GM18505 (cell line): ENCODE data around the gene NOTCH1.

Experiments
- ATAC-seq: cut with Tn5 transposase; IDR thresholded peaks from one replicate; pipeline ENCODE4 v1.9.1; 2021; ENCODE audit not compliant: unreplicated experiment
- POLR2A ChIP-seq: IDR thresholded peaks from 4 replicates; pipeline ENCODE4 v1.6.1; 2011; ENCODE audit warnings: borderline replicate concordance; ENCODE audit not compliant: insufficient read depth, insufficient read length; ENCODE audit errors: extremely low read depth

NOTCH1 gene

GRCh38 chr9:136482793-136483588 is 62.9 kb downstream of the NOTCH1 start, which contains the start of gene SEC16A:
SEC16A (minus strand) TSS chr9:136483040; CDS start chr9:136477615, 5,425 bp downstream.
- TF ChIP-seq POLR2A = peak; percentile 90
- ATAC-seq = peak; percentile 54

GRCh38 chr9:136482046-136482792 is 63.6 kb downstream of the NOTCH1 start:
- ATAC-seq = no peak

GRCh38 chr9:136481558-136481957 is 64.3 kb downstream of the NOTCH1 start:
- ATAC-seq = no peak
- no peak for TF ChIP-seq POLR2A

More at GRCh38 chr9:136482046-136482792, 63.6 kb downstream of the NOTCH1 start:
- TF ChIP-seq POLR2A = no peak

DNA sequence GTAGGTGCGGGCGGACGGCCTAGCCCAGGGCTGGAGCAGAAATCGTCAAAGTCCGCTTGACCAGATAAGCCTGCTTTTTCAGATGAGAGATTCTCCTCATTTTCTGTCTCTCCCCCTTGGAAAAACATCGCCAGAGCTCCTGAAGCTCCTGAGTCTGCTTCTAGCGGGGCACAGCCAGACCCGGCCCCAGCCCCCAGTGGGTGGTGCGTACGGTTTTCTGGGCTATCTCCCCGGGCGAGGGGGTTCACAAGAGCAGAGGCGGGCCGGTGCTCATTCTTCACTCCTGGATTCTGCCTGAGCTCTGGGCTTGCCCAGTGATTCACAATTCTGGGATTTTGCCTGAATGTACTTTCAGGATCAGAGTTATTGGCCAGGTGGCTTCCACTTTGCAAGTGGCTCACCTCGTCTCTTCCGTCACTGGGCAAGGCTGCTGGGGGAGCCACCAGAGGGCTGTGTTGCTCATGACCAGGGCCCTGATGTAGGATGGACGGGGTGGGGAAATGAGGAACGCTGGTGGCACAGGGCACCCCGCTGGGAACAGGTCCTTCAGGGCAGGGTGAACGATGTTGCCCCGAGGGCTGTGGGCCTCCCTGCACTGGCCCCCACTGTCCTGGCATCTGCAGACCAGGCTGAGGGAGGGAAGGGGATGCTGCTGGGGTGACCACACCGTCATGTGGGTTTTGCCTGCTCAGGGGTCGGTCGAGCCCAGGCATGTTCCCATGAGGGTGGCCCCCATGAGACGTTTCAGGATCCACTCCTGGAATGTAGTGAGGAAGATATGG is 69.3 kb downstream of the NOTCH1 start:
- ATAC-seq = no peak
- TF ChIP-seq POLR2A = no peak

DNA sequence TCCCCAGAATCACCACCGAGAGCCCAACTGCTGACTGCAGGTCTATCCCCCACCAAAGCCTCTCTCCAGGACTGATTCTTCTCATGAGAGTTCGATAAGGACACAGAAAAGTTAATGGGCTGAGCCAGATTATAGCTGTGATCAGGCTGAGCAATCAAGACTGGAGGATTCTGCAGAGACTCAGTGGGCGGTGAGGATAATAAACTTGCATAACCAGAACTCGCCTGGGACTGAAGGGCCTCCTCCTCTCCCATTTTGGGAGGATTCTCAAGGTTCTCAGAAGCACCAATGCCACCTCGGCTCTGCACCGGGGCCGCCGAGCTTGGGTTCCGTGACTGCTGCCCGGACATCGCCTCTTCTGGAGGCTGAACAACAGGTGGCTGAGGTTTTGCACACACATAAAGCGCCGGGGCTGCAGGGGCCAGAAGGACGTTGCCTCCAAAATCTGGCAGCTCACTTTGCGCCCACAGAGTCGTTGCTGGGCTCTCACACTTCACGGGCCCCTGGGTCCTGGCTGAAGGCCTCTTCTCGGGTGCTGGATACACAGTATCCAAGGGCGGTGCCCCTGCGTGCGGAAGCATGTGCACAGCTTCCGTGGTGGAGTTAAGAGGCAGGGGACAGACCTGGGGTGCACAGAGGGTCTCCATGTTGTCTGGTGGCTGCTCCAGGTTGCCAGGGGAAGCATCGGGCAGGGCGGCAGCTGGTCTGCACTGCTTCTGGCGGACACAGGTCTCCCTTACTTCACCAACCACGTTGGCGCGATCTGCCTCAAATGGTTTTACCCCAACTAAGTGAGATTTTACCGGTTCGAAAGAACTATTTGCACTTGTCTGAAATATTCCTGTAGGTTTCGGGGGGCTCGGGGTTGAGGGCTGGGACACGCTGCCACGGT is 70.6 kb downstream of the NOTCH1 start:
- no peak for TF ChIP-seq POLR2A
- no peak for ATAC-seq

GRCh38 chr9:136474021-136474640 is 71.7 kb downstream of the NOTCH1 start:
- no peak for TF ChIP-seq POLR2A
- ATAC-seq = no peak

DNA sequence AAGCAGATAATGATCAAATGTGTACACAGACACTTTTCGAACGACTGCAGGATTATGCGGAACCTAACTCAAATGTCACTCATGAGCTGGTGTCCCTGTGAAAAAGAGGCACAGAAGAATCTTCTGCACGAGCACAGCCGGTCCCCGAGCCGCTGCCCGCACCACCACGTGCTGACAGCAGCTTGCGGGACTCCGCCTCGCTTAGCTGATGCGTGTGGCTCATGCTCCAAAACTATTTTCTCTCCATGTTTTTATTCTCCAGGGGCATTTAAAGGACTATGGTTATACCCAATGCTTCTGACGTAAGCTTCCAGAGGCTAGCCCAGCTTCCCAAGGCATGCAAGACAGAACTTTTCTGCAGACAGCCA is 72.5 kb downstream of the NOTCH1 start:
- no peak for TF ChIP-seq POLR2A
- no peak for ATAC-seq

DNA sequence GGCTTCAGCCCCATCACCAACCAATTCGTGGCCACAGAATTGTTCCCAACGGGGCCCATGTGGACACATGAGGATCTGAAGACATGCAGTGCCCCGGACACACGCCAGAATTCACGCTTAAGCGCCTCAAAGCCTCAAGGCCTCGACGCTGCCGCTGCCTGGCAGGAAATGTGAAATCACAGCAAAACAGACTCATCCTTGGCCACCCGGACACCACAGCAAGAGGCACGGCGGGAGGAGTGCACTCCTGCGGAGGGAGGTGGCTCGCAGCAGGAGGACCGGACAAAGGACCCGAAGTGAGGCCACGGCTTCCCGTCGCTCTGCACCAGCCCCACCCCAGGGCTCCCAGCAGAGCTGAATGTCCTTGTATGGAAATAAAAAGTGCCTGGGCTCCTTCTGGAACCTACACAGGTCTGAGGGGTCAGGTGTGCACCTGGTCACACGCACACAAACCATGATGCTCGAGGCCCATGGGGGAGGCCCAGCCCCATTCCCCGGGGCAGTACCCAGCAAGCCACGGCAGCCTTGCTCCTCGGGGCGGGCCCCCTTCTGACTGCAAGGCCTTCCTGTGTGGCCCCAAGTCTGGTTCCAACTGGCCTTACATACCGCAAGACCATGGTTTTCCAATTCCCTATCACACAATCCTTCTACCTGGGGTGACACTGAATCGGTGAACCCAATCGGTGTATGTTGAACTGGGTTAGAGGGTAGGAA is 73.1 kb downstream of the NOTCH1 start:
- no peak for TF ChIP-seq POLR2A
- ATAC-seq = no peak

- no peak for ATAC-seq
- no peak for TF ChIP-seq POLR2A
Observed at GRCh38 chr9:136471802-136472487, 73.9 kb downstream of the NOTCH1 start.

DNA sequence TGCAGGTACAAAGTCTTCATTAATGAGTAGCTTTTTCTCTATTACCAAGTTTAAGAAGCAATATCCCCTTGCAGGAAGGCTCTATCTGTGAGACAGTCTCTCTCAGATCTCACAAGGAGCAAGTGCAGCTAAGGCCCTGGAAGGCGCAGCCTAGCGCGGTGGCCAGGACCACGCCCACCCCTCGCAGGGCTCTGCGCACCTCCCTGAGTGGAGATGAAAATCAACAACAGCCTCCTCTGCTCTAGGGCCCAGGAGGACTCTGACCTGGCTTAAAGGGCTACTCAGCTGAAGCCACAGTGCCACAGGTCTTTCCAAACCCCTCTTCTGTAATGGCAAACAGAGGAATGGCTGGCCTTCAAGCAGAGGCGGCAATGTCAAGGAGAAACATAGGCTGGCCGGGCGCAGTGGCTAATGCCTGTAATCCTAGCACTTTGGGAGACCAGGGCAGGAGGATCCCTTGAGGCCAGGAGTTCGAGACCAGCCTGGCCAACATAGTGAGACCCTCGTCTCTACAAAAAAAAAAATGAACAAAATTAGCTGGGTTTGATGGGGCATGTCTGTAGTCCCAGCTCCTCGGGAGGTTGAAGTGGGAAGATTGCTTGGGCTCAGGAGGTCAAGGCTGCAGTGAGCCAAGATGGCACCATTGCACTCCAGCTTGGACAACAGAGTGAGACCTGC is 74.9 kb downstream of the NOTCH1 start:
- no peak for ATAC-seq
- no peak for TF ChIP-seq POLR2A

GRCh38 chr9:136470356-136470755 is 75.5 kb downstream of the NOTCH1 start:
- no peak for TF ChIP-seq POLR2A
- no peak for ATAC-seq

DNA sequence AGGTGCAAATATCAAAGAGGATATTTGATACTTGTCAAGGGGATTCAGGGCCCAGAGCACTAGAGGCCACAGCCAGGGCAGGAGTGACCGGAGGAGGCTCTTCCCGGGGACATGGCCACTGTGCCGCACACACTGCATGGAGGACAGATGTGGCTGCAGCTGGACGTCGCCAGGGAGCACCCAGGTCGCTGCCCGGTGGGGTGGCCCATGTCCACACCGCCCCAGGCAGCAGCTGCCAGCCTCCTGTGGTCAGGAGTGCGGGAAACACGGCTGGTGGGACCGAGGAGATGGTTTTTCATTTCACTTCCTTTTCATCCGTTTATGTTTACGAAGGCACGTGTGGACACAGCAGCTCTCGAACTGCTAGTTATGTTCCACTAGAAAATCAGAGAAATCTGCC is 78.1 kb downstream of the NOTCH1 start:
- no peak for TF ChIP-seq POLR2A
- ATAC-seq = no peak
